ENCODE data around the gene MAPT. TPM values are rescaled to one million over a fixed set of nuclear protein-coding genes. Genes with fewer than 3 reads are reported as not detected.

Gene MAPT
- total RNA-seq, 1 experiment from 2014 or later = 37.5 TPM

- DNase-seq (ENCODE audit: low read depth, low spot score) (no peak), ATAC-seq (no peak)
- Histone ChIP-seq H4K20me1 (ENCODE audit: insufficient read depth) (no peaks in the 10 kb centered on the region), H3K9me3 (ENCODE audit: control insufficient read depth in 1 of 2, insufficient read depth in 1 of 2, low read depth in 1 of 2, low read length in 2 of 2) (no peaks in the 10 kb centered on the region), H3K27ac (ENCODE audit: low read depth, low read length) (no peak overlapping the region), H3K9ac (ENCODE audit: low read length) (no peak overlapping the region), H2AFZ (ENCODE audit: low read depth, low read length, poor library complexity, severe bottlenecking) (no peak overlapping the region), H3K27me3 (ENCODE audit: insufficient read depth, low read length) (no peaks in the 10 kb centered on the region), H3K4me1 (ENCODE audit: control insufficient read depth in 1 of 2, insufficient read depth in 2 of 2, low read length in 2 of 2) (no peaks in the 10 kb centered on the region), H3K4me2 (ENCODE audit: low read length) (no peak overlapping the region), H3K4me3 (replicated peaks in 1 of 2; ENCODE audit: low read depth in 1 of 2, low read length in 2 of 2) (no peak overlapping the region), H3K9me2 (ENCODE audit: insufficient read depth) (no peaks in the 10 kb centered on the region), H3K36me3 (ENCODE audit: control insufficient read depth in 1 of 2, insufficient read depth in 2 of 2, low read length in 2 of 2) (no peaks in the 10 kb centered on the region), H3K79me2 (ENCODE audit: insufficient read depth, low read length) (no peaks in the 10 kb centered on the region)
- BruUV-seq (replicated peaks) = no TSS peak
- POLR2A ChIA-PET = no interaction called here
- CTCF ChIA-PET = interaction anchor here (2.3 kb wide), 1 partner anchor 13 kb away, joined by 8 read pairs; no protein-coding TSS in a partner anchor
- intact Hi-C loops (cut with micrococcal nuclease) = no loop called here
- RAD21 ChIA-PET (ENCODE audit: low non-redundant PET in 1 of 2, low total read pairs in 2 of 2, uncharacterized antibody in 2 of 2, unreplicated experiment in 2 of 2) = no interaction called here
- TF ChIP-seq JUND (IDR thresholded peaks at IDR 0.05) (no peak), REST (IDR thresholded peaks at IDR 0.05; ENCODE audit: low read depth) (no peak), MAX (IDR thresholded peaks at IDR 0.05) (no peak), CBX3 (IDR thresholded peaks at IDR 0.05; ENCODE audit: low read depth) (no peak), POLR2A (IDR thresholded peaks at IDR 0.05; ENCODE audit: borderline replicate concordance, extremely low read depth, insufficient read depth, insufficient read length) (no peak), CTCF (IDR thresholded peaks at IDR 0.05 in 2 of 3, conservative IDR thresholded peaks at IDR 0.05 in 1 of 3; ENCODE audit: borderline replicate concordance in 1 of 3, insufficient read depth in 1 of 3, low read depth in 2 of 3, low read length in 2 of 3) (no peak), ZFX (IDR thresholded peaks at IDR 0.05) (no peak), ZBTB33 (IDR thresholded peaks at IDR 0.05; ENCODE audit: extremely low read depth, insufficient replicate concordance, low read length) (no peak), TCF7L2 (IDR thresholded peaks at IDR 0.05; ENCODE audit: borderline replicate concordance, extremely low read depth, insufficient read depth, insufficient read length) (no peak), SRF (IDR thresholded peaks at IDR 0.05; ENCODE audit: low read depth) (no peak)
Observed at GRCh38 chr17:45935710-45936509, 41.6 kb downstream of the MAPT start.

Data from HCT116 (cell line).